Ramos (cell line): Measurements from ENCODE around the gene UBR2.

ENCODE experiments used
- in situ Hi-C: fragments of 300-500 bp; cut with MboI; formaldehyde crosslinking; loops from one replicate; pipeline ENCODE4 v1.14.3; 2022; ENCODE audit warnings: low sequenced_read_pairs; ENCODE audit not compliant: unreplicated experiment

Gene UBR2

GRCh38 chr6:42563697-42564505 is at the start of gene UBR2:
Gene UBR2 (plus strand): TSS chr6:42564029. CDS start chr6:42564320, 291 bp downstream.
- in situ Hi-C loops: no loop called here

- in situ Hi-C loops: no loop called here
Observed at GRCh38 chr6:42514745-42515144, 49.1 kb upstream of the UBR2 start.

- in situ Hi-C loops: no loop called here
Observed at GRCh38 chr6:42519779-42520178, 44.0 kb upstream of the UBR2 start.

GRCh38 chr6:42520786-42521607 is 42.8 kb upstream of the UBR2 start:
- in situ Hi-C loops: no loop called here

- in situ Hi-C loops: no loop called here
Observed at GRCh38 chr6:42522036-42522435, 41.8 kb upstream of the UBR2 start.

GRCh38 chr6:42522942-42523814 is 40.7 kb upstream of the UBR2 start:
- in situ Hi-C loops: no loop called here

GRCh38 chr6:42525206-42525605 is 38.6 kb upstream of the UBR2 start:
- in situ Hi-C loops: loop anchor here (25.0 kb wide), 1 partner anchor 263 kb away; no protein-coding TSS in a partner anchor

GRCh38 chr6:42526616-42527015 is 37.2 kb upstream of the UBR2 start:
- in situ Hi-C loops: loop anchor here (25.0 kb wide), 1 partner anchor 264 kb away; no protein-coding TSS in a partner anchor

- in situ Hi-C loops: loop anchor here (25.0 kb wide), 1 partner anchor 265 kb away; no protein-coding TSS in a partner anchor
Observed at GRCh38 chr6:42527204-42527603, 36.6 kb upstream of the UBR2 start.

- in situ Hi-C loops: loop anchor here (25.0 kb wide), 1 partner anchor 268 kb away; no protein-coding TSS in a partner anchor
Observed at GRCh38 chr6:42530296-42530695, 33.5 kb upstream of the UBR2 start.

- in situ Hi-C loops: loop anchor here (25.0 kb wide), 1 partner anchor 268 kb away; no protein-coding TSS in a partner anchor
Observed at GRCh38 chr6:42530751-42531150, 33.1 kb upstream of the UBR2 start.

- in situ Hi-C loops: loop anchor here (25.0 kb wide), 1 partner anchor 270 kb away; no protein-coding TSS in a partner anchor
Observed at GRCh38 chr6:42532038-42532669, 31.7 kb upstream of the UBR2 start.

- in situ Hi-C loops: loop anchor here (25.0 kb wide), 1 partner anchor 271 kb away; no protein-coding TSS in a partner anchor
Observed at GRCh38 chr6:42533794-42534193, 30.0 kb upstream of the UBR2 start.

GRCh38 chr6:42537536-42537935 is 26.3 kb upstream of the UBR2 start:
- in situ Hi-C loops: loop anchor here (25.0 kb wide), 1 partner anchor 275 kb away; no protein-coding TSS in a partner anchor

- in situ Hi-C loops: loop anchor here (25.0 kb wide), 1 partner anchor 277 kb away; no protein-coding TSS in a partner anchor
Observed at GRCh38 chr6:42539135-42539534, 24.7 kb upstream of the UBR2 start.

- in situ Hi-C loops: loop anchor here (25.0 kb wide), 1 partner anchor 283 kb away; no protein-coding TSS in a partner anchor
Observed at GRCh38 chr6:42545226-42545773, 18.5 kb upstream of the UBR2 start.

- in situ Hi-C loops: loop anchor here (25.0 kb wide), 1 partner anchor 285 kb away; no protein-coding TSS in a partner anchor
Observed at GRCh38 chr6:42547407-42548329, 16.2 kb upstream of the UBR2 start.

- in situ Hi-C loops: loop anchor here (10.0 kb wide), 1 partner anchor 325 kb away; the partner anchor contains the start of gene RPL7L1
Observed at GRCh38 chr6:42550277-42550676, 13.6 kb upstream of the UBR2 start.
